Ishikawa (cell line): ENCODE results near the gene S100A14.

Experiments
- CEBPB ChIP-seq: IDR thresholded peaks from 2 replicates; pipeline ENCODE4 v1.6.1; 2012
- CREB1 ChIP-seq: IDR thresholded peaks from 2 replicates; pipeline ENCODE4 v1.6.1; 2012; ENCODE audit warnings: low read depth
- EGR1 ChIP-seq: IDR thresholded peaks from 2 replicates; pipeline ENCODE4 v1.6.1; 2012
- EP300 ChIP-seq: IDR thresholded peaks from 2 replicates; pipeline ENCODE4 v1.6.1; 2012; ENCODE audit warnings: borderline replicate concordance
- FOXM1 ChIP-seq: IDR thresholded peaks from 2 replicates; pipeline ENCODE4 v1.6.1; 2012; ENCODE audit warnings: low read depth, borderline replicate concordance
- REST ChIP-seq: IDR thresholded peaks from 2 replicates; pipeline ENCODE4 v1.6.1; 2012; ENCODE audit warnings: low read depth, mild to moderate bottlenecking
- TAF1 ChIP-seq: IDR thresholded peaks from 2 replicates; pipeline ENCODE4 v1.6.1; 2012; ENCODE audit warnings: low read depth, mild to moderate bottlenecking
- TCF12 ChIP-seq: IDR thresholded peaks from 2 replicates; pipeline ENCODE4 v1.6.1; 2012; ENCODE audit warnings: low read depth
- TEAD4 ChIP-seq: IDR thresholded peaks from 2 replicates; pipeline ENCODE4 v1.6.1; 2012
- ZBTB7A ChIP-seq: IDR thresholded peaks from 2 replicates; pipeline ENCODE4 v1.6.1; 2012; ENCODE audit warnings: low read depth

GRCh38 chr1:153640861-153641260 lies 24.7 kb upstream of the S100A14 start:
- TF ChIP-seq FOXM1 (no peak), REST (no peak), TAF1 (no peak), EGR1 (no peak), TEAD4 (no peak), TCF12 (no peak), CREB1 (no peak), EP300 (no peak), ZBTB7A (no peak), CEBPB (no peak)
